ENCODE results near the gene N4BP2.

Gene N4BP2

DNA sequence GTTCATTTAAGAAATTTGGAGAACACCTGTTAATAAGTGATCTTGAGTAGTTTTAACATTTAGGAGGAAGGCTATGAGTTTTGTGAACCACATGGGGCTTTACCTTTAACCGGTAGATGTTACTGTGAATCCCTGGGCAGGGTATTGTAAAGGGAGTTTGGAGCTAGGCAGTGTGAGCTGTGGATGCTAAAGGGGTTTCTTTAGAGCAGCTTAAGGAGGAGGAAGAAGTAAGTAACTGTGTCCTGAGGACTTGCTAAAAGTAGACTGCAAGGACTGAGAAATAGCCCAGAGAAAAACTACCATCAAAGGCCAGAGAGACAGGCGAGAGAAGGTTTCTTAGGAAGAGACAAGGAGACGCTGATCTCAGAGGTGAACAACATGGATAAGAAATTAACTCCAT, 145.8 kb downstream of the N4BP2 start:
- Histone ChIP-seq H3K27ac (ENCODE audit: low read length) (no peak overlapping the region), H3K9me3 (ENCODE audit: insufficient read depth, low read depth, low read length) (no peaks in the 10 kb centered on the region), H3K36me3 (ENCODE audit: insufficient read depth, low read depth, low read length) (no peaks in the 10 kb centered on the region), H3K4me1 (ENCODE audit: insufficient read depth, low read length) (peaks cover 25% of the 10 kb centered on the region; the same call in 1 of the 2 replicates), H3K27me3 (ENCODE audit: insufficient read depth, low read length) (no peaks in the 10 kb centered on the region), H3K4me3 (ENCODE audit: low read length) (no peak overlapping the region), H3K9ac (ENCODE audit: low read depth, low read length) (0 out of 2 replicates have a peak overlapping the region, but pooled peaks have one; percentile 13)

DNA sequence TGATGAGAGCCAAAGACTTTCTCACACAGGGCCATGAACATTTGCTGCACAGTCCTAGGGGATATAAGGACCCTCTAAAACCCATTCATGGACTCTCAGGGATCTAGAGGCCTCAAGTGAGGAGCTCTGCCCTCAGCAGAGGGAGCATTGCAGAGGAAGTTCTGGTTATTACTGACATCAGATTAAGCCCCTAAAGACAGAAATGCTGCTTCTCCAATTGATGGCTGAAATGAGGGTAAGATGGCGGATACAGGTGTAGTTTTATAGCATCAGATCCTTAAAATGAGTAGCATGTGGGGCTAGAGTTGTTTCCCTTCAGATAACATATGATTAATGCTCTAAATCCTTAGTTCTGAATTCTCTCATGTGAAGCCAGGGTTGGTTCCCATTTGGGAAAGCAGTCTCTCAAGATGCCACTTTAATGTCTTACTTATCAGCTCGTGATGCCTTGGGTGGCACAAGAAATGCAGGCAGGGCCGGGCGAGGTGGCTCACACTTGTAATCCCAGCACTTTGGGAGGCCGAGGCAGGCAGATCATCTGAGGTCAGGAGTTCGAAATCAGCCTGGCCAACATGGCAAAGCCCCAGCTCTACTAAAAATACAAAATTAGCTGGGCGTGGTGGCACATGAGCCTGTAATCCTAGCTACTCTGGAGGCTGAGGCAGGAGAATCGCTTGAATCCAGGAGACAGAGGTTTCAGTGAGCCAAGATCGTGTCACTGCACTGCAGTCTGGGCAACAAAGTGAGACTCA, 148.0 kb downstream of the N4BP2 start:
- H3K27me3 ChIP-seq (ENCODE audit: insufficient read depth, low read length): no peaks in the 10 kb centered on the region
- H3K9ac ChIP-seq (ENCODE audit: low read depth, low read length): no peak overlapping the region
- H3K4me1 ChIP-seq (ENCODE audit: insufficient read depth, low read length): peaks cover 8% of the 10 kb centered on the region; the same call in 1 of the 2 replicates
- no peaks in the 10 kb centered on the region for H3K36me3 ChIP-seq (ENCODE audit: insufficient read depth, low read depth, low read length)
- H3K9me3 ChIP-seq (ENCODE audit: insufficient read depth, low read depth, low read length): no peaks in the 10 kb centered on the region
- no peak overlapping the region for H3K4me3 ChIP-seq (ENCODE audit: low read length)
- no peak overlapping the region for H3K27ac ChIP-seq (ENCODE audit: low read length)

DNA sequence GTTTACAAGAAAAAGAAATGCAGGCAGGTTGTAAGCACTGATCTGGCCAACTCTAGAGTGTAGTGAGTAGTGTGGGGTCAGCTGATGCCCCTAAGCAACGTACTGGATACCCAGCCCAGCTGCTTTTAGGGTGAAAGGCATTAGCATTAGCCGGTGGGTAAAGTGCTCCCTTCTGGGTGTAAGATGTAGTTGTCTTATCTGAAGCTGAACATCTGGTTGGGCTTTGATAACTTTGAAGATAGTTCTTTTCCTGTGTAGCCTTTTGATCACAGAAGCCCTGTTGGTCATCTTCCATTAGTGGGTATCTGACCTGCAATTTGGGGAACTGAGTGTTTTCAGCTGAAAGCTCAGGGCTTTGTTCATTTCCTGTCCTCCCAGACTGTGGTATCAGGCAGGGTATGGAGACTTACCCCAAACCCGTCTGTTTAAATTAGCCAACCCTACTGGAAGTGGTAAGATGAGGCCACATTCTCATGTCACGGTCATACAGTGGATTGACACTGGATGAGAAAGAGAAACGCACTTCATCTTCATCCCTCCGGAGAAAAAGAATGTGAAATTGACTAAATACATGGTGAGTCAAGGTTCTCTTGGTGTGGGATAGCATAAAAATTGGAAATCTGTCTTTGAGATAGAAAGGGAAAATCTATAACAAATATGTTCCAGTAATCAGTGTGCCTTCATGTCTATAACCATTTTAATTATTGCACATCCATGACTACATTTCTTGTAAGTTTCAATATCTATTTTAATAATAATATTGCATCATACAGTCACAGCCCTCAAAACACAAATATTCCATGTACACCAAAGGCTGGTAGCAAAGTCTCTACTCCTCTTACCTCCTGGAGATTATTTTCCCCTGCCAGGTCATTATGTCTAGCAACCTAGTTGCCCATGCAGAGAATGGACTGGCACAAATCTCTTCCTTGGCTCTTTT, 148.9 kb downstream of the N4BP2 start:
- Histone ChIP-seq H3K27me3 (ENCODE audit: insufficient read depth, low read length) (no peaks in the 10 kb centered on the region), H3K9me3 (ENCODE audit: insufficient read depth, low read depth, low read length) (no peaks in the 10 kb centered on the region), H3K9ac (ENCODE audit: low read depth, low read length) (no peak overlapping the region), H3K36me3 (ENCODE audit: insufficient read depth, low read depth, low read length) (no peaks in the 10 kb centered on the region), H3K4me1 (ENCODE audit: insufficient read depth, low read length) (peaks cover 2% of the 10 kb centered on the region; the same call in 1 of the 2 replicates), H3K27ac (ENCODE audit: low read length) (no peak overlapping the region), H3K4me3 (ENCODE audit: low read length) (no peak overlapping the region)

DNA sequence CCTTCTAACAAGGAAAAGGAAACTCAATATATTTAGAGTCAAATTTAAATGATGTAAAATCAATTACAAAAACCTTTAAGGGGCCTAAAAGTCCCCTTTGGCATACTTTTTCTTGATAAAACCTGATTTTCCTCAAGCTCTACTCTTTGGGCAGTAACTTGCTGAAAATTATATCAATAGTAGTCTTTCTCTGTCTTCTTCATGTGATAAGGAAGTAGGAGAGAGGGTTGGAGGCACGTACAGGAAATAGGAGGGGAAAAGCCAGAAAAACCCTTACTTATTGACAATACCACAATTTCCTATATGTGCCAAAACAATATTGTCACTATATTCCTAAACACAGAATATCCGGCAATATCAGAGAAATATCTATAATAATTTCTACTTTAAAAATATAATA, 149.8 kb downstream of the N4BP2 start:
- Histone ChIP-seq H3K27ac (ENCODE audit: low read length) (no peak overlapping the region), H3K36me3 (ENCODE audit: insufficient read depth, low read depth, low read length) (no peaks in the 10 kb centered on the region), H3K27me3 (ENCODE audit: insufficient read depth, low read length) (no peaks in the 10 kb centered on the region), H3K9me3 (ENCODE audit: insufficient read depth, low read depth, low read length) (no peaks in the 10 kb centered on the region), H3K4me3 (ENCODE audit: low read length) (no peak overlapping the region), H3K4me1 (ENCODE audit: insufficient read depth, low read length) (peaks cover 2% of the 10 kb centered on the region; the same call in 1 of the 2 replicates), H3K9ac (ENCODE audit: low read depth, low read length) (no peak overlapping the region)

All from iPS-20b (cell line).